ENCODE data around the gene ALX1.

DNA sequence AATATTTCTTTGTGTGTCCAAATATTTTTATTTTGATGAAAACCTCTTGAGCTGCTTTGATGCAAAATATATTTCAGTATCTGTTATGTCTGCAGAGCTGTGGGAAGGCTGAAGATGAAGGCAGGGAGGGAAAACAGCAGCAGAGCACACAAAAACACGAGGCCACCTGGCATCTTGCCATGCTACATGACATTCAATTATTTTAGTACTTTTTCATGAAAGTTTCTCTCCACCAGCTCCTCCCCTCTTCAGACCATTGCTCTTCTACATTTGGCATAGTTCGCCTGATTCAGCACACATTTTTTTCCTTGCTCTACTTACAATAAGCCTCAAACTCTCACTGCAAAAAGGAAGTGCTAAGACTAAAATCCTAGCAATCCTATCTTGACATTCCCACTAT is 4.6 kb upstream of the ALX1 start:
- TF ChIP-seq, protein P1, sequence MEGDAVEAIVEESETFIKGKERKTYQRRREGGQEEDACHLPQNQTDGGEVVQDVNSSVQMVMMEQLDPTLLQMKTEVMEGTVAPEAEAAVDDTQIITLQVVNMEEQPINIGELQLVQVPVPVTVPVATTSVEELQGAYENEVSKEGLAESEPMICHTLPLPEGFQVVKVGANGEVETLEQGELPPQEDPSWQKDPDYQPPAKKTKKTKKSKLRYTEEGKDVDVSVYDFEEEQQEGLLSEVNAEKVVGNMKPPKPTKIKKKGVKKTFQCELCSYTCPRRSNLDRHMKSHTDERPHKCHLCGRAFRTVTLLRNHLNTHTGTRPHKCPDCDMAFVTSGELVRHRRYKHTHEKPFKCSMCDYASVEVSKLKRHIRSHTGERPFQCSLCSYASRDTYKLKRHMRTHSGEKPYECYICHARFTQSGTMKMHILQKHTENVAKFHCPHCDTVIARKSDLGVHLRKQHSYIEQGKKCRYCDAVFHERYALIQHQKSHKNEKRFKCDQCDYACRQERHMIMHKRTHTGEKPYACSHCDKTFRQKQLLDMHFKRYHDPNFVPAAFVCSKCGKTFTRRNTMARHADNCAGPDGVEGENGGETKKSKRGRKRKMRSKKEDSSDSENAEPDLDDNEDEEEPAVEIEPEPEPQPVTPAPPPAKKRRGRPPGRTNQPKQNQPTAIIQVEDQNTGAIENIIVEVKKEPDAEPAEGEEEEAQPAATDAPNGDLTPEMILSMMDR (conservative IDR thresholded peaks at IDR 0.05 in 1 of 2, IDR thresholded peaks at IDR 0.05 in 1 of 2; ENCODE audit: low read depth in 1 of 2, low read length in 2 of 2) = no peak
- no peak for TF ChIP-seq EZH2 (IDR thresholded peaks at IDR 0.05; ENCODE audit: low read length, missing control alignments)

Measured in fibroblast of lung (primary cell).